MCF 10A (cell line): Measurements from ENCODE around the gene MS4A4A. TPM values are rescaled to one million over a fixed set of nuclear protein-coding genes. Genes with fewer than 3 reads are reported as not detected.
"Not testable (repeated sequence)": the region's sequence is repeated elsewhere in the genome, so short reads cannot be mapped to it uniquely, and the experiment has no call there.

Experiments
- BruUV-seq: library from RNA; stranded (reverse); fragments of 400-500 nt; replicated peaks from 2 replicates; lab custom pipeline; 2021; lab: Mats Ljungman, UMichigan
- CTCF ChIA-PET: fragments of 300-600 bp; sonication (Branson Sonifier 250); formaldehyde crosslinking; extraction: SDS; loops from one replicate; lab custom pipeline; 2021; ENCODE audit warnings: antibody characterized with exemption, inconsistent platforms; lab: Yijun Ruan, JAX
- POLR2A ChIA-PET: fragments of 300-600, 350-650 bp; sonication (Branson Sonifier 250); formaldehyde crosslinking; extraction: SDS; loops from one replicate; lab custom pipeline; 2020; ENCODE audit warnings: antibody characterized with exemption, inconsistent platforms; lab: Yijun Ruan, JAX
- DNase-seq: peaks from one replicate; pipeline ENCODE4 v3.0.0-alpha.2; 2018; ENCODE audit not compliant: unreplicated experiment
- H3K27ac Mint-ChIP-seq: one replicate; pipeline ENCODE4 v1.8.0; 2022; ENCODE audit warnings: mild to moderate bottlenecking, low read depth, mixed read lengths; ENCODE audit not compliant: unreplicated experiment
- H3K27me3 Mint-ChIP-seq: one replicate; pipeline ENCODE4 v1.8.0; 2022; ENCODE audit warnings: mixed read lengths; ENCODE audit not compliant: insufficient read depth, unreplicated experiment
- H3K36me3 Mint-ChIP-seq: one replicate; pipeline ENCODE4 v1.8.0; 2022; ENCODE audit warnings: mild to moderate bottlenecking, moderate library complexity, mixed read lengths; ENCODE audit not compliant: insufficient read depth, unreplicated experiment
- H3K4me1 Mint-ChIP-seq: one replicate; pipeline ENCODE4 v1.8.0; 2022; ENCODE audit warnings: mixed read lengths; ENCODE audit not compliant: insufficient read depth, unreplicated experiment
- H3K4me3 Mint-ChIP-seq: one replicate; pipeline ENCODE4 v1.8.0; 2022; ENCODE audit warnings: mild to moderate bottlenecking, moderate library complexity, mixed read lengths; ENCODE audit not compliant: unreplicated experiment
- H3K9me3 Mint-ChIP-seq: one replicate; pipeline ENCODE4 v1.8.0; 2022; ENCODE audit warnings: mixed read lengths; ENCODE audit not compliant: unreplicated experiment
- intact Hi-C: fragments of 100-400 bp; cut with micrococcal nuclease; formaldehyde crosslinking; loops from 2 replicates; pipeline ENCODE4 v1.14.1; 2022
- total RNA-seq: library from RNA; stranded (reverse); gene quantifications from 2 replicates; pipeline ENCODE4 v1.2.3, GENCODE V29; 2022
- TF ChIP-seq, protein P1 (sequence below): fragments of 200-600 bp; IDR thresholded peaks from one replicate; pipeline ENCODE4 v1.8.0; 2022; ENCODE audit warnings: antibody characterized with exemption, mild to moderate bottlenecking; ENCODE audit not compliant: unreplicated experiment

The MS4A4A gene
- total RNA-seq, 1 experiment from 2014 or later, result not detected

DNA sequence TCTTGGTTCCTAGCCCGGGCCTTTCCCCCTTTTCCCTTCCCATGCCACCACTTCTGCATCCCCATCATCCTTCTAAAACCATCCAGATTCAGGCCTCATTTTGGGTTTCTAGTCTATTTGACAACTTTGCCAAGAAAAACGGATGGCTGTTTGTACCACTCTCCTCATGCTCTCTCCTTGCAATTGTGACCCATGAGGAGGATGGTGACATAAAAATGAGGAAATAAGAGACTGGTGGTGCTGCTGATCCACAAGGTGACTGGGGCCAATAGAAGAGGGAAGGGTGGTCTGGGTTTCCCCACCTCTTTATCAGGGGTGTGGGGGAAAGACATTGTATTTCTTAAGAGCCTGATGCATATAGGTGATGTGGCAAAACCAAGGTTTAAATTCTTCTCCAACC is 1.0 kb downstream of the MS4A4A start:
- TF ChIP-seq, protein P1, sequence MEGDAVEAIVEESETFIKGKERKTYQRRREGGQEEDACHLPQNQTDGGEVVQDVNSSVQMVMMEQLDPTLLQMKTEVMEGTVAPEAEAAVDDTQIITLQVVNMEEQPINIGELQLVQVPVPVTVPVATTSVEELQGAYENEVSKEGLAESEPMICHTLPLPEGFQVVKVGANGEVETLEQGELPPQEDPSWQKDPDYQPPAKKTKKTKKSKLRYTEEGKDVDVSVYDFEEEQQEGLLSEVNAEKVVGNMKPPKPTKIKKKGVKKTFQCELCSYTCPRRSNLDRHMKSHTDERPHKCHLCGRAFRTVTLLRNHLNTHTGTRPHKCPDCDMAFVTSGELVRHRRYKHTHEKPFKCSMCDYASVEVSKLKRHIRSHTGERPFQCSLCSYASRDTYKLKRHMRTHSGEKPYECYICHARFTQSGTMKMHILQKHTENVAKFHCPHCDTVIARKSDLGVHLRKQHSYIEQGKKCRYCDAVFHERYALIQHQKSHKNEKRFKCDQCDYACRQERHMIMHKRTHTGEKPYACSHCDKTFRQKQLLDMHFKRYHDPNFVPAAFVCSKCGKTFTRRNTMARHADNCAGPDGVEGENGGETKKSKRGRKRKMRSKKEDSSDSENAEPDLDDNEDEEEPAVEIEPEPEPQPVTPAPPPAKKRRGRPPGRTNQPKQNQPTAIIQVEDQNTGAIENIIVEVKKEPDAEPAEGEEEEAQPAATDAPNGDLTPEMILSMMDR, result no peak
- intact Hi-C loops, result no loop called here
- Mint-ChIP-seq H3K9me3 (no peaks in the 10 kb centered on the region), H3K36me3 (no peaks in the 10 kb centered on the region), H3K27me3 (no peaks in the 10 kb centered on the region), H3K4me3 (no peak overlapping the region), H3K4me1 (no peaks in the 10 kb centered on the region), H3K27ac (no peak overlapping the region)
- BruUV-seq, result no TSS peak
- ChIA-PET POLR2A (interaction anchor here (0.5 kb wide), 1 partner anchor 262 kb away, joined by 3 read pairs; no protein-coding TSS in a partner anchor), CTCF (no interaction called here)
- DNase-seq, result no peak

- no peaks in the 10 kb centered on the region for H3K27me3 Mint-ChIP-seq
- no peaks in the 10 kb centered on the region for H3K9me3 Mint-ChIP-seq
- no peaks in the 10 kb centered on the region for H3K4me1 Mint-ChIP-seq
- no peak overlapping the region for H3K27ac Mint-ChIP-seq
- POLR2A ChIA-PET, result no interaction called here
- CTCF ChIA-PET, result interaction anchor here (1.5 kb wide), 1 partner anchor 17 kb away, joined by 7 read pairs; no protein-coding TSS in a partner anchor
- no peak for DNase-seq
- intact Hi-C loops, result no loop called here
- TF ChIP-seq, protein P1, result no peak
- H3K36me3 Mint-ChIP-seq, result no peaks in the 10 kb centered on the region
- H3K4me3 Mint-ChIP-seq, result no peak overlapping the region
- no TSS peak for BruUV-seq
Measured at GRCh38 chr11:60282286-60282685, 1.8 kb downstream of the MS4A4A start.

GRCh38 chr11:60285411-60286126 is 5.1 kb downstream of the MS4A4A start:
- DNase-seq, BruUV-seq, H3K9me3 Mint-ChIP-seq, intact Hi-C loops, H3K27me3 Mint-ChIP-seq, H3K4me1 Mint-ChIP-seq, H3K4me3 Mint-ChIP-seq, CTCF ChIA-PET, H3K36me3 Mint-ChIP-seq, H3K27ac Mint-ChIP-seq: not testable (repeated sequence)
- POLR2A ChIA-PET, result interaction anchor here (0.7 kb wide), 1 partner anchor 371 kb away, joined by 3 read pairs; no protein-coding TSS in a partner anchor

DNA sequence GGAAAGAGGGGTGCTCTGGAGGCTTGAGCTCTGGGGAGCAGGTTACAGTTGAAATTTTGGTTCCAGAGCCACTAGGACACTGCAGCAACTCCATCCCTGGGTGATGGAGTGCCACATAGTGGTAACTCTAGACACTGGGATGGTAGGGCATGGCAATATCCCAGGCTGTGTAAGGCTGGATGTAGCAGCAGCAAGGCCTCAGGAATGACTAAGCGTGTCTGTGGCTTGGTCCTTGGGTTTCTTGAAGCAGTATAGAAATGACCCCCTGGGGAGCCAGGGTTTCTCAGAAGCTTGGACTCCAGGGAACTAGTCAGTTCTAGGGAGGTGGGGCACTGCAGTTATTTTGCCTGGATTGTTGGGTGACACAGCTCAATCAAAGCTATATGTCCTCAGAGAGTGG is 8.1 kb downstream of the MS4A4A start:
- Mint-ChIP-seq H3K27me3 (peaks cover 7% of the 10 kb centered on the region), H3K36me3 (no peaks in the 10 kb centered on the region), H3K9me3 (no peaks in the 10 kb centered on the region), H3K4me3 (no peak overlapping the region), H3K4me1 (no peaks in the 10 kb centered on the region), H3K27ac (no peak overlapping the region)
- intact Hi-C loops, result no loop called here
- no peak for DNase-seq
- no TSS peak for BruUV-seq
- TF ChIP-seq, protein P1, result no peak
- CTCF ChIA-PET, result interaction anchor here (0.6 kb wide), 1 partner anchor 54 kb away, joined by 3 read pairs; no protein-coding TSS in a partner anchor
- POLR2A ChIA-PET, result interaction anchor here (0.7 kb wide), 1 partner anchor 10 kb away, joined by 3 read pairs; no protein-coding TSS in a partner anchor
